GM12892 (cell line): ENCODE results near the gene SNX5.

Experiments used
- DNase-seq: peaks from one replicate; pipeline ENCODE4 v3.0.0; 2011; ENCODE audit not compliant: insufficient read length
- FAIRE-seq: peaks from 2 replicates; lab custom pipeline; 2011; peaks lifted over from hg19 to GRCh38; lab: Jason Lieb, UNC
- POLR2A ChIP-seq: IDR thresholded peaks from 2 replicates; pipeline ENCODE4 v1.6.1; 2011; ENCODE audit warnings: low read depth, low read length, control low read depth
- POLR2AphosphoS5 ChIP-seq: IDR thresholded peaks from 2 replicates; pipeline ENCODE4 v1.6.1; 2011; ENCODE audit warnings: low read depth, low read length, control low read depth
- TAF1 ChIP-seq: IDR thresholded peaks from 2 replicates; pipeline ENCODE4 v1.6.1; 2011; ENCODE audit warnings: low read depth, mild to moderate bottlenecking, control low read depth, low read length, borderline replicate concordance

Gene SNX5

GRCh38 chr20:17933711-17934110 lies 34.9 kb downstream of the SNX5 start:
- FAIRE-seq = no peak

GRCh38 chr20:17933121-17933520 lies 35.5 kb downstream of the SNX5 start:
- no peak for DNase-seq
- TF ChIP-seq POLR2A = no peak
- FAIRE-seq = no peak

More at GRCh38 chr20:17933711-17934110, 34.9 kb downstream of the SNX5 start:
- no peak for DNase-seq
- TF ChIP-seq TAF1 = no peak
- TF ChIP-seq POLR2AphosphoS5 = no peak
- no peak for TF ChIP-seq POLR2A

GRCh38 chr20:17932396-17932795 lies 36.2 kb downstream of the SNX5 start:
- no peak for TF ChIP-seq POLR2AphosphoS5
- TF ChIP-seq POLR2A = no peak
- no peak for TF ChIP-seq TAF1
- DNase-seq (no peak), FAIRE-seq (no peak)

- DNase-seq (no peak), FAIRE-seq (no peak)
- no peak for TF ChIP-seq POLR2AphosphoS5
- TF ChIP-seq POLR2A = no peak
- TF ChIP-seq TAF1 = no peak
Observed at GRCh38 chr20:17931513-17931912, 37.1 kb downstream of the SNX5 start.

- no peak for FAIRE-seq
- no peak for DNase-seq
- no peak for TF ChIP-seq POLR2AphosphoS5
- no peak for TF ChIP-seq POLR2A
- no peak for TF ChIP-seq TAF1
Observed at GRCh38 chr20:17928633-17929311, 39.8 kb downstream of the SNX5 start.

GRCh38 chr20:17928211-17928611 lies 40.4 kb downstream of the SNX5 start:
- DNase-seq = no peak
- no peak for FAIRE-seq
- TF ChIP-seq POLR2AphosphoS5 = no peak
- no peak for TF ChIP-seq TAF1
- no peak for TF ChIP-seq POLR2A

- FAIRE-seq = no peak
- DNase-seq = no peak
- TF ChIP-seq POLR2AphosphoS5 (no peak), TAF1 (no peak), POLR2A (no peak)
Observed at GRCh38 chr20:17925940-17926300, 42.7 kb downstream of the SNX5 start.

GRCh38 chr20:17925141-17925939 lies 43.3 kb downstream of the SNX5 start:
- DNase-seq = no peak
- no peak for FAIRE-seq
- TF ChIP-seq POLR2AphosphoS5 = no peak
- no peak for TF ChIP-seq POLR2A
- no peak for TF ChIP-seq TAF1

GRCh38 chr20:17921774-17922173 lies 46.8 kb downstream of the SNX5 start:
- DNase-seq = no peak
- FAIRE-seq = no peak
- TF ChIP-seq POLR2A (no peak), TAF1 (no peak), POLR2AphosphoS5 (no peak)

GRCh38 chr20:17919149-17919548 lies 49.4 kb downstream of the SNX5 start:
- no peak for FAIRE-seq
- DNase-seq = no peak
- TF ChIP-seq POLR2AphosphoS5 = no peak
- TF ChIP-seq TAF1 = no peak
- TF ChIP-seq POLR2A = no peak

- FAIRE-seq = no peak
- TF ChIP-seq POLR2AphosphoS5 (no peak), TAF1 (no peak), POLR2A (no peak)
- no peak for DNase-seq
Observed at GRCh38 chr20:17917832-17918618, 50.6 kb downstream of the SNX5 start.

- TF ChIP-seq POLR2A = no peak
- TF ChIP-seq POLR2AphosphoS5 = no peak
- TF ChIP-seq TAF1 = no peak
- FAIRE-seq (peak; percentile 5), DNase-seq (no peak)
Observed at GRCh38 chr20:17916433-17916891, 52.1 kb downstream of the SNX5 start.
